GM18858 (cell line): Measurements from ENCODE around the gene RFESD.

Experiments used
- ATAC-seq: cut with Tn5 transposase; IDR thresholded peaks from one replicate; pipeline ENCODE4 v1.9.1; 2021; ENCODE audit not compliant: unreplicated experiment

Gene RFESD

GRCh38 chr5:95660060-95660459 lies 13.5 kb downstream of the RFESD start:
- no peak for ATAC-seq

- no peak for ATAC-seq
Observed at GRCh38 chr5:95662946-95663345, 16.4 kb downstream of the RFESD start.

GRCh38 chr5:95664204-95664786 lies 17.7 kb downstream of the RFESD start:
- ATAC-seq = no peak

GRCh38 chr5:95667061-95667618 lies 20.6 kb downstream of the RFESD start:
- ATAC-seq = no peak

- no peak for ATAC-seq
Observed at GRCh38 chr5:95667678-95668077, 21.1 kb downstream of the RFESD start.

- no peak for ATAC-seq
Observed at GRCh38 chr5:95668216-95668615, 21.6 kb downstream of the RFESD start.

- ATAC-seq = no peak
Observed at GRCh38 chr5:95668728-95669127, 22.2 kb downstream of the RFESD start.

GRCh38 chr5:95669540-95669939 lies 23.0 kb downstream of the RFESD start:
- no peak for ATAC-seq

GRCh38 chr5:95669985-95670384 lies 23.4 kb downstream of the RFESD start:
- ATAC-seq = no peak

GRCh38 chr5:95670568-95670967 lies 24.0 kb downstream of the RFESD start:
- no peak for ATAC-seq

GRCh38 chr5:95671826-95672225 lies 25.2 kb downstream of the RFESD start:
- no peak for ATAC-seq

GRCh38 chr5:95672641-95673040 lies 26.1 kb downstream of the RFESD start:
- no peak for ATAC-seq

GRCh38 chr5:95673081-95673480 lies 26.5 kb downstream of the RFESD start:
- ATAC-seq = no peak

GRCh38 chr5:95682891-95683290 lies 36.3 kb downstream of the RFESD start, which contains the start of gene SPATA9:
Gene SPATA9, minus strand, starts transcription at chr5:95682991. Its CDS starts 137 bp downstream, at chr5:95682854.
- no peak for ATAC-seq

GRCh38 chr5:95684361-95684760 lies 37.8 kb downstream of the RFESD start:
- ATAC-seq = no peak

GRCh38 chr5:95686651-95687050 lies 40.1 kb downstream of the RFESD start:
- ATAC-seq = no peak

- no peak for ATAC-seq
Observed at GRCh38 chr5:95689680-95690079, 43.1 kb downstream of the RFESD start.

GRCh38 chr5:95690333-95690732 lies 43.8 kb downstream of the RFESD start:
- no peak for ATAC-seq

- ATAC-seq = no peak
Observed at GRCh38 chr5:95697781-95698681, 51.5 kb downstream of the RFESD start.

GRCh38 chr5:95699337-95699736 lies 52.8 kb downstream of the RFESD start:
- ATAC-seq = no peak

- no peak for ATAC-seq
Observed at GRCh38 chr5:95701074-95701473, 54.5 kb downstream of the RFESD start.

- no peak for ATAC-seq
Observed at GRCh38 chr5:95704150-95704549, 57.6 kb downstream of the RFESD start.
